Astrocyte (in vitro differentiated cells and primary cell): ENCODE results near the gene NTRK3. TPM values are rescaled to one million over a fixed set of nuclear protein-coding genes. Genes with fewer than 3 reads are reported as not detected.

Experiments used
- DNase-seq: peaks from one replicate; pipeline ENCODE4 v3.0.0-alpha.2; 2010; ENCODE audit warnings: low read depth
- FAIRE-seq: peaks from 2 replicates; lab custom pipeline; 2011; peaks lifted over from hg19 to GRCh38; lab: Jason Lieb, UNC
- H2AFZ ChIP-seq: 2 replicates; pipeline ENCODE4 v1.6.0; 2012; ENCODE audit warnings: low read depth, low read length, inconsistent platforms
- H3K27ac ChIP-seq: 2 replicates; pipeline ENCODE4 v1.5.1; 2011; ENCODE audit warnings: low read depth, low read length, inconsistent platforms
- H3K27me3 ChIP-seq: 2 replicates; pipeline ENCODE4 v1.6.0; 2011; ENCODE audit warnings: low read length, inconsistent platforms; ENCODE audit not compliant: insufficient read depth
- H3K36me3 ChIP-seq: 2 replicates; pipeline ENCODE4 v1.5.1; 2011; ENCODE audit warnings: low read length, inconsistent platforms; ENCODE audit not compliant: insufficient read depth
- H3K4me1 ChIP-seq: 2 replicates; pipeline ENCODE4 v1.5.1; 2011; ENCODE audit warnings: low read length, inconsistent platforms; ENCODE audit not compliant: insufficient read depth
- H3K4me2 ChIP-seq: 2 replicates; pipeline ENCODE4 v1.6.0; 2012; ENCODE audit warnings: low read length, inconsistent platforms
- H3K4me3 ChIP-seq: 2 replicates; pipeline ENCODE4 v1.5.1; 2011; ENCODE audit warnings: low read depth, mild to moderate bottlenecking, low read length, inconsistent platforms; ENCODE audit not compliant: insufficient read depth
- H3K79me2 ChIP-seq: 2 replicates; pipeline ENCODE4 v1.6.0; 2012; ENCODE audit warnings: mild to moderate bottlenecking, low read length, inconsistent platforms; ENCODE audit not compliant: insufficient read depth
- H3K9ac ChIP-seq: 2 replicates; pipeline ENCODE4 v1.6.0; 2012; ENCODE audit warnings: mild to moderate bottlenecking, low read length, inconsistent platforms
- H3K9me3 ChIP-seq: 2 replicates; pipeline ENCODE4 v1.5.1; 2012; ENCODE audit warnings: low read depth, mild to moderate bottlenecking, low read length, inconsistent platforms; ENCODE audit not compliant: insufficient read depth
- H4K20me1 ChIP-seq: 2 replicates; pipeline ENCODE4 v1.6.0; 2012; ENCODE audit warnings: low read length, inconsistent platforms; ENCODE audit not compliant: insufficient read depth
- H3K27ac Mint-ChIP-seq: one replicate; pipeline ENCODE4 v1.8.0; 2021; ENCODE audit warnings: mild to moderate bottlenecking, mixed read lengths; ENCODE audit not compliant: unreplicated experiment
- H3K27me3 Mint-ChIP-seq: one replicate; pipeline ENCODE4 v1.8.0; 2021; ENCODE audit warnings: low read depth, mixed read lengths; ENCODE audit not compliant: unreplicated experiment
- H3K36me3 Mint-ChIP-seq: one replicate; pipeline ENCODE4 v1.8.0; 2021; ENCODE audit warnings: low read depth, mixed read lengths; ENCODE audit not compliant: unreplicated experiment
- H3K4me1 Mint-ChIP-seq: one replicate; pipeline ENCODE4 v1.8.0; 2021; ENCODE audit warnings: low read depth, mixed read lengths; ENCODE audit not compliant: unreplicated experiment
- H3K4me3 Mint-ChIP-seq: one replicate; pipeline ENCODE4 v1.8.0; 2021; ENCODE audit warnings: mild to moderate bottlenecking, moderate library complexity, mixed read lengths; ENCODE audit not compliant: unreplicated experiment
- H3K9me3 Mint-ChIP-seq: one replicate; pipeline ENCODE4 v1.8.0; 2021; ENCODE audit warnings: mild to moderate bottlenecking, mixed read lengths; ENCODE audit not compliant: unreplicated experiment
- CTCF ChIP-seq: IDR thresholded peaks from 2 replicates; pipeline ENCODE4 v1.5.1; 2011; ENCODE audit warnings: low read depth, mild to moderate bottlenecking, inconsistent platforms, low read length, moderate library complexity; ENCODE audit not compliant: insufficient read depth
- EZH2 ChIP-seq: IDR thresholded peaks from 2 replicates; pipeline ENCODE4 v1.6.1; 2012; ENCODE audit warnings: mild to moderate bottlenecking, low read length, inconsistent platforms; ENCODE audit not compliant: insufficient read depth
- total RNA-seq: library from RNA; stranded (reverse); gene quantifications from 2 replicates; pipeline ENCODE4 v1.2.1, GENCODE V29; 2021

The NTRK3 gene
- total RNA-seq, 1 donor from 2014 or later = 12.9 TPM

- Histone ChIP-seq H3K4me2 (no peak overlapping the region), H3K27ac (no peak overlapping the region), H2AFZ (no peak overlapping the region), H3K9ac (no peak overlapping the region), H3K79me2 (no peaks in the 10 kb centered on the region), H3K36me3 (no peaks in the 10 kb centered on the region), H3K9me3 (no peaks in the 10 kb centered on the region), H4K20me1 (no peaks in the 10 kb centered on the region), H3K27me3 (no peaks in the 10 kb centered on the region), H3K4me3 (no peak overlapping the region), H3K4me1 (no peaks in the 10 kb centered on the region)
- FAIRE-seq (no peak), DNase-seq (no peak)
- Mint-ChIP-seq H3K9me3 (no peaks in the 10 kb centered on the region), H3K27me3 (peaks cover 18% of the 10 kb centered on the region), H3K27ac (no peak overlapping the region), H3K4me1 (no peaks in the 10 kb centered on the region), H3K36me3 (no peaks in the 10 kb centered on the region), H3K4me3 (no peak overlapping the region)
- TF ChIP-seq CTCF = no peak
- no peak for TF ChIP-seq EZH2
Observed at GRCh38 chr15:88003541-88004327, 252.8 kb downstream of the NTRK3 start.

- no peak for FAIRE-seq
- no peaks in the 10 kb centered on the region for H3K9me3 ChIP-seq
- no peak overlapping the region for H2AFZ ChIP-seq
- Mint-ChIP-seq H3K4me1 (no peaks in the 10 kb centered on the region), H3K27me3 (peaks cover 16% of the 10 kb centered on the region), H3K4me3 (no peak overlapping the region), H3K27ac (no peak overlapping the region), H3K9me3 (no peaks in the 10 kb centered on the region), H3K36me3 (no peaks in the 10 kb centered on the region)
- no peak for DNase-seq
- no peak overlapping the region for H3K27ac ChIP-seq
- no peaks in the 10 kb centered on the region for H3K27me3 ChIP-seq
- no peak overlapping the region for H3K4me2 ChIP-seq
- no peaks in the 10 kb centered on the region for H4K20me1 ChIP-seq
- TF ChIP-seq EZH2 (no peak), CTCF (no peak)
- no peaks in the 10 kb centered on the region for H3K36me3 ChIP-seq
- H3K9ac ChIP-seq = no peak overlapping the region
- no peaks in the 10 kb centered on the region for H3K79me2 ChIP-seq
- no peaks in the 10 kb centered on the region for H3K4me1 ChIP-seq
- no peak overlapping the region for H3K4me3 ChIP-seq
Observed at GRCh38 chr15:88002706-88003105, 253.8 kb downstream of the NTRK3 start.

- H3K9me3 Mint-ChIP-seq = no peaks in the 10 kb centered on the region
- H3K9ac ChIP-seq = no peak overlapping the region
- TF ChIP-seq EZH2 (no peak), CTCF (no peak)
- no peak overlapping the region for H3K4me3 Mint-ChIP-seq
- DNase-seq (no peak), FAIRE-seq (no peak)
- H3K36me3 ChIP-seq = no peaks in the 10 kb centered on the region
- H3K4me1 Mint-ChIP-seq = no peaks in the 10 kb centered on the region
- H2AFZ ChIP-seq = no peak overlapping the region
- no peaks in the 10 kb centered on the region for H3K9me3 ChIP-seq
- H3K27ac Mint-ChIP-seq = no peak overlapping the region
- no peaks in the 10 kb centered on the region for H3K4me1 ChIP-seq
- H3K4me3 ChIP-seq = no peak overlapping the region
- H4K20me1 ChIP-seq = no peaks in the 10 kb centered on the region
- no peak overlapping the region for H3K27ac ChIP-seq
- no peaks in the 10 kb centered on the region for H3K27me3 Mint-ChIP-seq
- no peaks in the 10 kb centered on the region for H3K27me3 ChIP-seq
- H3K4me2 ChIP-seq = no peak overlapping the region
- no peaks in the 10 kb centered on the region for H3K79me2 ChIP-seq
- no peaks in the 10 kb centered on the region for H3K36me3 Mint-ChIP-seq
Observed at GRCh38 chr15:87998630-87999029, 257.9 kb downstream of the NTRK3 start.
